CD14-positive monocyte (primary cell): Measurements from ENCODE around the gene MRM3. TPM values are rescaled to one million over a fixed set of nuclear protein-coding genes. Genes with fewer than 3 reads are reported as not detected.

Source experiments
- DNase-seq, 3 donors: peaks; one replicate each; pipeline ENCODE4 v3.0.0-alpha.2; 2011 to 2022
- H2AFZ ChIP-seq: 2 replicates; pipeline ENCODE4 v1.6.0; 2012; ENCODE audit warnings: mild to moderate bottlenecking, low read depth, low read length, inconsistent platforms; ENCODE audit not compliant: insufficient read depth, poor library complexity, severe bottlenecking
- H3K27ac ChIP-seq, 2 donors: 1 replicate in 1 of 2; 2 replicates in 1 of 2; pipeline ENCODE4 v1.5.1; 2012 to 2013; ENCODE audit warnings: low read length in 2 of 2, control low read depth in 1 of 2, inconsistent platforms in 1 of 2, low read depth in 1 of 2, mild to moderate bottlenecking in 1 of 2
- H3K27me3 ChIP-seq, 2 donors: one replicate each; pipeline versions ENCODE4 v1.6.0 to v1.6.1; 2011 to 2013; ENCODE audit warnings: low read length in 2 of 2; ENCODE audit not compliant: control insufficient read depth in 2 of 2, insufficient read depth in 2 of 2
- H3K36me3 ChIP-seq, 2 donors: replicated peaks in 1 of 2; 1 replicate in 1 of 2; 2 replicates in 1 of 2; pipeline versions ENCODE4 v1.5.1 to v1.6.1; 2012 to 2013; ENCODE audit warnings: low read length in 2 of 2, control low read depth in 1 of 2, inconsistent platforms in 1 of 2, mild to moderate bottlenecking in 1 of 2; ENCODE audit not compliant: insufficient read depth in 2 of 2, control insufficient read depth in 1 of 2
- H3K4me1 ChIP-seq, 2 donors: 1 replicate in 1 of 2; 2 replicates in 1 of 2; pipeline versions ENCODE4 v1.5.1 to v1.6.1; 2012 to 2013; ENCODE audit warnings: low read length in 2 of 2, control low read depth in 1 of 2, inconsistent platforms in 1 of 2, mild to moderate bottlenecking in 1 of 2, moderate library complexity in 1 of 2; ENCODE audit not compliant: insufficient read depth in 2 of 2, control insufficient read depth in 1 of 2
- H3K4me2 ChIP-seq: replicated peaks from 2 replicates; pipeline ENCODE3; 2012; ENCODE audit warnings: low read length, moderate library complexity, mild to moderate bottlenecking; ENCODE audit not compliant: poor library complexity, severe bottlenecking; ENCODE audit errors: extremely low read depth
- H3K4me3 ChIP-seq, 3 experiments: fragments of 200-600 bp in 1 of 3; sonication (generic) in 1 of 3; replicated peaks in 1 of 3; 1 replicate in 2 of 3; 2 replicates in 1 of 3; pipeline ENCODE4 v1.5.1; 2011 to 2013; ENCODE audit warnings: low read length in 3 of 3, mild to moderate bottlenecking in 3 of 3, control low read depth in 2 of 3, low read depth in 2 of 3, inconsistent platforms in 1 of 3, moderate library complexity in 1 of 3
- H3K79me2 ChIP-seq: 2 replicates; pipeline ENCODE4 v1.6.0; 2012; ENCODE audit warnings: mild to moderate bottlenecking, control low read depth, inconsistent platforms, low read length, moderate library complexity; ENCODE audit not compliant: insufficient read depth
- H3K9ac ChIP-seq: 2 replicates; pipeline ENCODE4 v1.6.0; 2017; ENCODE audit warnings: low read length, mild to moderate bottlenecking; ENCODE audit not compliant: insufficient read depth, poor library complexity, severe bottlenecking
- H3K9me3 ChIP-seq, 2 donors: replicated peaks in 1 of 2; 1 replicate in 1 of 2; 2 replicates in 1 of 2; pipeline versions ENCODE4 v1.5.1 to v1.6.1; 2012 to 2013; ENCODE audit warnings: low read length in 2 of 2, control low read depth in 1 of 2; ENCODE audit not compliant: control insufficient read depth in 1 of 2, insufficient read depth in 1 of 2
- H4K20me1 ChIP-seq: 2 replicates; pipeline ENCODE4 v1.6.0; 2012; ENCODE audit warnings: mild to moderate bottlenecking, low read length, control low read depth, moderate library complexity; ENCODE audit not compliant: insufficient read depth
- H3K27ac Mint-ChIP-seq, 7 donors: one replicate each; pipeline ENCODE4 v1.8.0; 2020; ENCODE audit warnings: mild to moderate bottlenecking in 7 of 7, mixed read lengths in 7 of 7, moderate library complexity in 6 of 7, inconsistent platforms in 2 of 7
- H3K27me3 Mint-ChIP-seq, 3 donors: one replicate each; pipeline ENCODE4 v1.8.0; 2021 to 2022; ENCODE audit warnings: low read depth in 3 of 3, mild to moderate bottlenecking in 3 of 3, mixed read lengths in 3 of 3, moderate library complexity in 3 of 3, inconsistent platforms in 1 of 3
- H3K36me3 Mint-ChIP-seq, 2 donors: one replicate each; pipeline ENCODE4 v1.8.0; 2020; ENCODE audit warnings: mixed read lengths in 2 of 2, inconsistent platforms in 1 of 2, mild to moderate bottlenecking in 1 of 2
- H3K4me1 Mint-ChIP-seq: one replicate; pipeline ENCODE4 v1.8.0; 2020; ENCODE audit warnings: mild to moderate bottlenecking, mixed read lengths
- H3K4me3 Mint-ChIP-seq, 2 donors: one replicate each; pipeline ENCODE4 v1.8.0; 2020; ENCODE audit warnings: mild to moderate bottlenecking in 2 of 2, mixed read lengths in 2 of 2, moderate library complexity in 1 of 2
- H3K9me3 Mint-ChIP-seq, 7 donors: one replicate each; pipeline ENCODE4 v1.8.0; 2020 to 2022; ENCODE audit warnings: mixed read lengths in 7 of 7, mild to moderate bottlenecking in 6 of 7, moderate library complexity in 6 of 7, inconsistent platforms in 2 of 7
- WGBS: methylation state at CpG from one replicate; pipeline ENCODE4 v1.1.5; 2013; ENCODE audit warnings: missing lambda C conversion rate; ENCODE audit not compliant: insufficient coverage; 5-methylcytosine and 5-hydroxymethylcytosine counted together
- intact Hi-C, 2 donors: fragments of 100-400 bp; cut with micrococcal nuclease; formaldehyde crosslinking; loops; one replicate each; pipeline versions ENCODE4 v1.15.0 to v1.15.1; 2023
- polyA plus RNA-seq, 3 donors: library from polyadenylated mRNA; depleted of rRNA in 1 of 3; unstranded in 2 of 3; stranded (reverse) in 1 of 3; fragments of 300-500 nt in 2 of 3; fragments of >200 nt in 1 of 3; fragmentation: Illumina TruSeq in 2 of 3; gene quantifications; 1 replicate in 2 of 3; 2 replicates in 1 of 3; pipeline ENCODE4 v1.2.3, GENCODE V29; 2012 to 2021
- TF ChIP-seq, protein P1 (sequence below): fragments of 200-600 bp; IDR thresholded peaks from one replicate; pipeline ENCODE4 v1.8.0; 2022; ENCODE audit warnings: antibody characterized with exemption, mild to moderate bottlenecking

The MRM3 gene
- polyA plus RNA-seq, 3 donors, result 9.3 to 15.4 (median 12.8) TPM

GRCh38 chr17:744937-745336 is 37.2 kb upstream of the MRM3 start:
- peaks cover 21% of the 10 kb centered on the region for H3K4me1 Mint-ChIP-seq
- H3K27ac ChIP-seq, result no peak overlapping the region
- intact Hi-C loops, result no loop called here
- H3K79me2 ChIP-seq, result peaks cover 25% of the 10 kb centered on the region
- H3K36me3 Mint-ChIP-seq, result peaks cover 74 to 76% of the 10 kb centered on the region in 2 donors
- peaks cover 45 to 67% of the 10 kb centered on the region in 2 donors for H3K36me3 ChIP-seq
- peaks cover 0 to 4% (median 2%) of the 10 kb centered on the region in 3 donors for H3K27me3 Mint-ChIP-seq
- no peak overlapping the region for H3K4me3 Mint-ChIP-seq
- no peak overlapping the region for H3K9ac ChIP-seq
- no peak for DNase-seq
- 90% methylated on average over 9 of the region's 9 CpGs for WGBS
- H3K4me1 ChIP-seq, result peaks cover 13% of the 10 kb centered on the region in 2 donors
- H3K4me3 ChIP-seq, result no peak overlapping the region
- H3K27me3 ChIP-seq, result no peaks in the 10 kb centered on the region
- H3K9me3 Mint-ChIP-seq, result peaks cover 0 to 3% (median 0%) of the 10 kb centered on the region in 7 donors
- no peak overlapping the region for H3K4me2 ChIP-seq
- no peak overlapping the region for H2AFZ ChIP-seq
- no peaks in the 10 kb centered on the region for H4K20me1 ChIP-seq
- no peaks in the 10 kb centered on the region for H3K9me3 ChIP-seq
- TF ChIP-seq, protein P1, sequence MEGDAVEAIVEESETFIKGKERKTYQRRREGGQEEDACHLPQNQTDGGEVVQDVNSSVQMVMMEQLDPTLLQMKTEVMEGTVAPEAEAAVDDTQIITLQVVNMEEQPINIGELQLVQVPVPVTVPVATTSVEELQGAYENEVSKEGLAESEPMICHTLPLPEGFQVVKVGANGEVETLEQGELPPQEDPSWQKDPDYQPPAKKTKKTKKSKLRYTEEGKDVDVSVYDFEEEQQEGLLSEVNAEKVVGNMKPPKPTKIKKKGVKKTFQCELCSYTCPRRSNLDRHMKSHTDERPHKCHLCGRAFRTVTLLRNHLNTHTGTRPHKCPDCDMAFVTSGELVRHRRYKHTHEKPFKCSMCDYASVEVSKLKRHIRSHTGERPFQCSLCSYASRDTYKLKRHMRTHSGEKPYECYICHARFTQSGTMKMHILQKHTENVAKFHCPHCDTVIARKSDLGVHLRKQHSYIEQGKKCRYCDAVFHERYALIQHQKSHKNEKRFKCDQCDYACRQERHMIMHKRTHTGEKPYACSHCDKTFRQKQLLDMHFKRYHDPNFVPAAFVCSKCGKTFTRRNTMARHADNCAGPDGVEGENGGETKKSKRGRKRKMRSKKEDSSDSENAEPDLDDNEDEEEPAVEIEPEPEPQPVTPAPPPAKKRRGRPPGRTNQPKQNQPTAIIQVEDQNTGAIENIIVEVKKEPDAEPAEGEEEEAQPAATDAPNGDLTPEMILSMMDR, result no peak
- H3K27ac Mint-ChIP-seq, result no peak overlapping the region

- H3K27me3 ChIP-seq, result no peaks in the 10 kb centered on the region
- H3K4me3 Mint-ChIP-seq, result peak overlapping the region in 1 of 2 donors; percentile 16
Measured at GRCh38 chr17:745406-745805, 36.7 kb upstream of the MRM3 start.

More at GRCh38 chr17:745406-745805, 36.7 kb upstream of the MRM3 start:
- no peak overlapping the region for H3K4me3 ChIP-seq
- H4K20me1 ChIP-seq, result no peaks in the 10 kb centered on the region
- H3K9me3 ChIP-seq, result no peaks in the 10 kb centered on the region
- TF ChIP-seq, protein P1, result no peak
- intact Hi-C loops, result no loop called here
- peaks cover 74% of the 10 kb centered on the region in 2 donors for H3K36me3 Mint-ChIP-seq
- H3K27me3 Mint-ChIP-seq, result peaks cover 0 to 4% (median 2%) of the 10 kb centered on the region in 3 donors
- peaks cover 9 to 10% of the 10 kb centered on the region in 2 donors for H3K4me1 ChIP-seq
- H2AFZ ChIP-seq, result no peak overlapping the region
- peaks cover 45 to 67% of the 10 kb centered on the region in 2 donors for H3K36me3 ChIP-seq
- no peak for DNase-seq
- 94% methylated on average over 10 of the region's 11 CpGs for WGBS
- H3K4me2 ChIP-seq, result no peak overlapping the region
- H3K4me1 Mint-ChIP-seq, result peaks cover 21% of the 10 kb centered on the region
- no peak overlapping the region for H3K27ac ChIP-seq
- peaks cover 29% of the 10 kb centered on the region for H3K79me2 ChIP-seq
- peaks cover 0 to 3% (median 0%) of the 10 kb centered on the region in 7 donors for H3K9me3 Mint-ChIP-seq
- H3K27ac Mint-ChIP-seq, result no peak overlapping the region
- H3K9ac ChIP-seq, result no peak overlapping the region
